GM21447 (cell line): ENCODE data around the gene ZNF136.

ENCODE experiments used
- ATAC-seq: cut with Tn5 transposase; IDR thresholded peaks from one replicate; pipeline ENCODE4 v1.9.1; 2021; ENCODE audit not compliant: unreplicated experiment

Gene ZNF136

DNA sequence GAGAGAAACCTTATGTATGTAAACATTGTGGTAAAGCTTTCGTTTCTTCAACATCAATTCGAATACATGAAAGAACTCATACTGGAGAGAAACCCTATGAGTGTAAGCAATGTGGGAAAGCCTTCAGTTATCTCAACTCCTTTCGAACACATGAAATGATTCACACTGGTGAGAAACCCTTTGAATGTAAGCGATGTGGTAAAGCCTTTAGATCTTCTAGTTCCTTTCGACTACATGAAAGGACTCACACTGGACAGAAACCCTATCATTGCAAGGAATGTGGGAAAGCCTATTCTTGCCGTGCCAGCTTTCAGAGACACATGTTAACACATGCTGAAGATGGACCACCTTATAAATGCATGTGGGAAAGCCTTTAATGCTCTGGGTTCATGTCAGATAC, 24.7 kb downstream of the ZNF136 start:
- no peak for ATAC-seq

DNA sequence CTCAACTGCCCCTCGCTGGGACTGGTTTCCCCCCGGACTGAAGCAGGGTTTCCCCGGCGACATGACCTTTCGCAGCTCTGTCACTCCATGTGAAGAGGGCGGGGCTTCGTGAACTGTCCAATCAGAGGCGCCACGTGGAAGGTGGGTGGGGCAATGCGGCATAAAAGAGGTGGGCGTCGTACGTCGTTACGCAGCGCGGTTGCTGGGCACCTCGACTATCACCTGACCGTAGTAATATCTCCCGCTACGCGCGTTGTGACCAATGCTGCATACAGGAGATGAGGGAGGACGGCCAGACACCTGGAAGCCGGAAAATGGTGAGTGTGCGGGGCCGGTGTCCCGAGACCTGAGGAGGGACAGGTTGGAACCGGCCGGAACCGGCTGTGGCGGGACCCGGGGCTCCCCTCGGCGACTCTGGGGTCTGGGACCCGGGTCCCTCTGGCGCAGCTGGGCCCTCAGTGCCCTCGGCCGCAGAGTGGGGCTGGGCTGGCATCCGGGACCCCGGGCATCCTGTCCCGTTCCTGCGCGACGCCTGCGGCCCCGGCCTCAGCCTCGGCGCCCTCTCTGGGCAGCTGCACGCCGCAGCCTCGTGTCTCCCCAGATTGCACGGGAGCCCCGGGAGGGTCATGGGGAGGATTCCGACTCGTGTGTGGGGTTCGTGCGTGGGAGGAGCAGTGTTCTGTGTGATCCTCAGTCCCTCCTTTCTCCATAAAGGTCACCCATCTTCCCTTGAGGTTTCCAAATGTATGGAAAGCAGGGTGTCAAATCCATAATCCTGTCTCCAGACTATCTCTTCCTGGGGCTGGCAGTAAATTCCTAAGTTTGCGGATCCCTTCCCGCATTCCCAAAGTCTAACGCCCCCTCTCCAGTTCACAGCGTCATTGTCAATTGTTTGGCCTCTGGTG, 32.2 kb downstream of the ZNF136 start:
- no peak for ATAC-seq

GRCh38 chr19:12198136-12198535, 35.2 kb downstream of the ZNF136 start:
- ATAC-seq: no peak

GRCh38 chr19:12199757-12200419, 37.0 kb downstream of the ZNF136 start:
- no peak for ATAC-seq

DNA sequence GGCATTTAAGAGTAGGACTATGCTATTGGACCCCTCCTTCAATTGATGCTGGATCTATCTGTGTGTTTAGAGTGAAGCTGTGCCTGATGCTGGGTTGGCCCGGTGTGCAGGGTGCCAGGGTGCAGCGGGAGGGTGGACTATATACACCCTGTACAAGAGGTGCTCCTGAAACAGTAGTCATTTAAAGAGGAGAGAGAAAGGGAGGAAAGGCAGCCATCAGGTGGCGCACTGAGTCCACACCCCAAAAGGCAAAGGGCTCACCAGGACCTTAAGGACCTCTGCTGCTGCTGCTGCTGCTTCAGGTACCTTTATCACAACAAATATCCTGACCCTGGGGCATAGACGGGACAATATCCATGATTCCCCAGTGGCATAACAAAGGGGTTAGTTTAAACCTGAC, 39.4 kb downstream of the ZNF136 start:
- ATAC-seq: no peak

DNA sequence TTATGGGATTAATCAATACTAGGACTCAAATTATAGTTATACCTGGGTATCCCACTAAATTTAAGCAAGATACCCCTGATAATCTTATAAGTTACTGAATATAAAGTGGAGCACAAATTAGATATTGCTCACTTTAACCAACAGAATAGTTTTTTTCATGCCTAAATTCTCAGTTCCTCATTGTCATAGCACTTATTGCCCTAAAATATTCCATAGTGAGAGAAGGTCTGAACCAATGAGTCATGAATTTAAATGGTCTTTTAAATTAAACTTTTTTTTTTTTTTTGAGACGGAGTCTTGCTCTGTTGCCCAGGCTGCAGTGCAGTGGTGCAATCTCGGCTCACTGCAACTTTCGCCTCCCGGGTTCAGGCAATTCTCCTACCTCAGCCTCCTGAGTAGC, 42.4 kb downstream of the ZNF136 start:
- ATAC-seq: no peak

DNA sequence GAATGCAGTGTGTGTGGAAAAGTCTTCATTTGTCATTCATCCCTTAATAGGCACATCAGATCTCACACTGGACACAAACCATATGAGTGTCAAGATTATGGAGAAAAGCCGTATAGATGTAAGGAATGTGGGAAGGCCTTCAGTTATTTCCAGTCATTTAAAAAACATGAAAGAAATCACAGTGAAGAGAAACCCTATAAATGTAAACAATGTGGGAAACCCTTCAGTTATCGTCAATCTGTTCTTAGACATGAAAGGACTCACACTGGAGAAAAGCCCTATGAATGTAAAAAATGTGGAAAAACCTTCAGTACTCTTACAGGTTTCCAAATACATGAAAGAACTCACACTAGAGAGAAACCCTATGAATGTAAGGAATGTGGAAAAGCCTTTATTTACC, 45.3 kb downstream of the ZNF136 start:
- ATAC-seq: no peak

DNA sequence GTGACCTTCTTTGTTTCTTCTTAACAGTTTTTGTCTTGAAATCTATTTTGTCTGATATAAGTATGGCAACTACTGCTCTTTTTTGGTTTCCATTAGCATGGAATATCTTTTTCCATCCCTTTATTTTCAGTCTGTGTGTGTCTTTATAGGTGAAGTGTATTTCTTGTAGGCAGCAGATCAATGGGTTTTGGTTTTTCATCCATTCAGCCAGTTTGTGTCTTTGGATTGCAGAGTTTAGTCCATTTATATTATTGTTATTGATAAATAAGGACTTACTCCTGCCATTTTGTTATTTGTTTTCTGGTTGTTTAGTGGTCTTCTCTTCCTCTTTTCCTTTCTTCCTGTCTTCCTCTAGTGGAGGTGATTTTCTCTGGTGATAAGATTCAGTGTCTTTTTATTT, 54.4 kb downstream of the ZNF136 start:
- no peak for ATAC-seq

DNA sequence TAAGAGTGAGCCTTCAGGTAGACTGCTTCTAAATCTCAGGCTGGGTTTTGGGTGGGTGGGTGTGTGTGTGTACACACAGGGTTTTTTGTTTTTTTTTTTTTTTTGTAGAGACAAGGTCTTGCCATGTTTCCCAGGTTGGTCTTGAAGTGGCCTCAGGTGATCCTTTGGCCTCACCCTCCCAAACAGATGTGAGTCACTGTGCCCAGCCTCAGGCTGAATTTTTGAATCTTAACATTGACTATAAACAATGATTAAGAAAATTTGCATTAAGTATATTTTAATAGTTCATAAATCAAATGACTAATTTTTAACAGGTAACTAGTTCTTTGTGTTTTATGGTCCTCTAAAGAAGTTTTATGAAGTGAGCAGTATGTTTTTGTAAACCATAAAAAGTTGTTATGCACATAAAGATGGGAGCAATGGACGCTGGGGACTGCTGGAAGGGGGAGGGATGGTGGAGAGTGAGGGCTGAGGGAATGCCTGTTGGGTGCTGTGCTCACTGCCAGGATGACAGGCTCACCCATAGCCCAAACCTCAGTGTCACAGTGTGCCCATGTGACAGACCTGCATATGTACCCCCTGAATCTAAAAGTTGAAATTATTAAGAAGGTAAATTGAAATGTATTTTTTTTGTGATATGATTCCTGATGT, 60.2 kb downstream of the ZNF136 start:
- ATAC-seq: no peak

DNA sequence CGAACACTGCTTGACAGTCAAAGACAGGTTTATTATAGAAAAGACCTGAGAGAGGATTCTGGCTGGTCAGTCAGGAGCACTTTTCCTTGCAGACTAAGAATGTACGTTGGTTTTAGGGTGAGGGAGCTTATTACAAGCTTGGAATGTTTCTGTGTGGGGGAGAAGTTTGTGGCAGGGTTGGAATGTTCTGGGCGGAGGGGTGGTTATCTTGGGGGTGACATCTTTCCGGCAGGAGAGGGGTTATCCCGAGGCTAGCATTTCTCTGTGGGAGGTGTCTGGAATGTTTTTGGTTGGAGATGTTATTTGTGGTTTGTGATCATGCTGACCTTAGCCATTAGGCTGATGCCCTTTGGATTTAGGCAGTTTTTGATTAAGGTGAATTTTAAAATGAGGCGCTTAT, 61.8 kb downstream of the ZNF136 start:
- no peak for ATAC-seq

DNA sequence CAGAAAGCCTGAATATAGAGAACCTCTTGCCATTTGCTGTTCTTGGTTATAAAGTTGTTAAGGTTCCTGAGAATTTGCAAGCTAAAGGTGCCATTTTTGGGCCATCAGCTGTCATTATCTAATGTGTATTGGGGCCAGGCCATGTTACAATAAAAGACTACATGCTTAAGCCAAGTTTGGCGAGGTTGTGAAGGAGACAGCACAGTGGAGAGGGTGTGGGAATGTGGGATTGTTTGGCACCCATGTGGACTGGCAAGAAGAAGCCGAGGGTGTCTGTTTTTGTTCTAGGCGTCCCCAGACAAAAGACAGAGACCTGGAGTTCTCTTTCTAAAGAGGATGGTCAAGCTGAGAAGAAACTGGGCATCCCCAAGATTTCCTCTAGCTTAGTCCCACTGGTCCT, 67.1 kb downstream of the ZNF136 start:
- ATAC-seq: no peak

- ATAC-seq: no peak
These were observed 68.1 kb downstream of the ZNF136 start for GRCh38 chr19:12230751-12231733.

DNA sequence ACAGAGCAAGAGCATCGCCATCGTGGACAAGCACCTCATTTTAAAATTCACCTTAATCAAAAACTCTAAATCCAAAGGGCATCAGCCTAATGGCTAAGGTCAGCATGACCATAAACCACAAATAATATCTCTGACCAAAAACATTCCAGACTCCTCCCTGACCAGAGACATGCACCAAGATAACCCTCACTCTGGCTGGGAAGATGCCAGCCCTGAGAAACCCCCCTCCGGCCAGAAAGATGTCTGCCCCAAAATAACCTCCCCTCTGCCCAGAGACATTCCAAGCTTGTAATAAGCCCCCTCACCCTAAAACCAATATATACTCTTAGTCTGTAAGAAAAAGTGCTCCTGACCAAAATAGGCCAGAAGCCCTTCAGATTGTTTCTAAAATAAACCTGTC, 70.1 kb downstream of the ZNF136 start:
- ATAC-seq: no peak

DNA sequence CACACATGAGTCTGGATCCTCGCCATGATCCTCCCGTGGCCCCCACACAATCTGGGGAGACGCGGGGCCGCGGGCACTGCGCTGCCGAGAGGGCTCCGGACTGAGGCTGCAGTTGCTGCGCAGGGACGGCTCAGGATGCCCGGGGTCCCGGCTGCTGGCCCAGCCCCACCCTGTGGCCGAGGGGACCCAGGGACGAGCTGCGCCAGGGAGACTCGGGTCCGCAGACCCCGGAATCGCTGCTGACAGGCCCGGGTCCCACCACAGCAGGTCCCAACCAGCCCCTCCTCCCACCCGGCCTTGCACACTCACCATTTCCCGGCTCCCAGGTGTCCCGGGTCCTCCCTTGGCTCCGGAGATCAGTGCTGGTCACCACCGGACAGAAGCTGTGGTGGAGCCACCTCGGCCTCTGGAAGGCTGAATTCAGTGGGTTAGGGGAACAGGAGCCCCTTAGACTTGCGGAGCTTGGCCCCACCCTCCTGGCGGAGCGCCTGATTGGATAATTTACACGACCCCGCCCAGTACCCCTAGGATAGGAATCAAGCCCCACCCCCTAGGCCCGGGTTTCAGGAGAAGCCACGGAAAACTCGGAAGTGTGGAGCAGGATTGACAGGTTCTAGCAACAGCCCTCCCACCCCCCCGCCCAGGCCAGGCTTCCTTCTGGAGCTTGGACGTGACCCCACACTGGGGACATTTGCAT, 74.4 kb downstream of the ZNF136 start:
- no peak for ATAC-seq
